GM18520 (cell line): ENCODE measurements around the gene DOC2A.

Experiments
- ATAC-seq: cut with Tn5 transposase; IDR thresholded peaks from one replicate; pipeline ENCODE4 v1.9.1; 2021; ENCODE audit not compliant: unreplicated experiment

DOC2A gene

GRCh38 chr16:29990034-29990433 is 20.8 kb downstream of the DOC2A start:
- no peak for ATAC-seq

- no peak for ATAC-seq
Measured at GRCh38 chr16:29989111-29989858, 21.5 kb downstream of the DOC2A start.

GRCh38 chr16:29988346-29989075 is 22.3 kb downstream of the DOC2A start:
- ATAC-seq, result no peak

- ATAC-seq, result no peak
Measured at GRCh38 chr16:29987371-29988085, 23.3 kb downstream of the DOC2A start.

- no peak for ATAC-seq
Measured at GRCh38 chr16:29986931-29987330, 23.9 kb downstream of the DOC2A start.

GRCh38 chr16:29986231-29986630 is 24.6 kb downstream of the DOC2A start:
- ATAC-seq, result no peak

GRCh38 chr16:29985271-29985811 is 25.5 kb downstream of the DOC2A start:
- no peak for ATAC-seq

GRCh38 chr16:29984764-29985147 is 26.1 kb downstream of the DOC2A start:
- no peak for ATAC-seq

- no peak for ATAC-seq
Measured at GRCh38 chr16:29984137-29984763, 26.6 kb downstream of the DOC2A start.

GRCh38 chr16:29983420-29984136 is 27.2 kb downstream of the DOC2A start:
- ATAC-seq, result no peak

- no peak for ATAC-seq
Measured at GRCh38 chr16:29982560-29983419, 28.0 kb downstream of the DOC2A start.

GRCh38 chr16:29978564-29979270 is 32.1 kb downstream of the DOC2A start:
- ATAC-seq, result no peak

GRCh38 chr16:29978081-29978480 is 32.7 kb downstream of the DOC2A start:
- ATAC-seq, result no peak

- ATAC-seq, result no peak
Measured at GRCh38 chr16:29977063-29977825, 33.6 kb downstream of the DOC2A start.

GRCh38 chr16:29975811-29976511 is 34.9 kb downstream of the DOC2A start:
- no peak for ATAC-seq

- no peak for ATAC-seq
Measured at GRCh38 chr16:29975134-29975538, 35.7 kb downstream of the DOC2A start.

- no peak for ATAC-seq
Measured at GRCh38 chr16:29974291-29975133, 36.3 kb downstream of the DOC2A start.
